Keratinocyte (primary cell): ENCODE data around the gene TRPM1. TPM values are rescaled to one million over a fixed set of nuclear protein-coding genes. Genes with fewer than 3 reads are reported as not detected.
A peak's percentile ranks its signal among the peaks of the same experiment; 100 is the strongest.

Experiments
- DNase-seq: peaks from one replicate; pipeline ENCODE4 v3.0.0-alpha.2; 2011; ENCODE audit warnings: low read depth, missing footprints, low spot score
- FAIRE-seq: peaks from 2 replicates; lab custom pipeline; 2011; peaks lifted over from hg19 to GRCh38; lab: Jason Lieb, UNC
- H2AFZ ChIP-seq: 2 replicates; pipeline ENCODE4 v1.6.0; 2012; ENCODE audit warnings: low read length, control low read depth, inconsistent platforms; ENCODE audit not compliant: control insufficient read depth
- H3K27ac ChIP-seq: 2 replicates; pipeline ENCODE4 v1.5.1; 2011; ENCODE audit warnings: low read length; ENCODE audit not compliant: control insufficient read depth, insufficient read depth
- H3K27me3 ChIP-seq: 3 replicates; pipeline ENCODE4 v1.6.0; 2011; ENCODE audit warnings: low read length; ENCODE audit not compliant: control insufficient read depth, insufficient read depth; ENCODE audit errors: extremely low read depth
- H3K36me3 ChIP-seq, 2 experiments: 2 replicates in 1 of 2; 3 replicates in 1 of 2; pipeline ENCODE4 v1.5.1; 2011; ENCODE audit warnings: low read length in 2 of 2, mild to moderate bottlenecking in 1 of 2; ENCODE audit not compliant: control insufficient read depth in 2 of 2, insufficient read depth in 2 of 2; ENCODE audit errors: extremely low read depth in 1 of 2
- H3K4me1 ChIP-seq: 3 replicates; pipeline ENCODE4 v1.5.1; 2011; ENCODE audit warnings: low read length; ENCODE audit not compliant: control insufficient read depth, insufficient read depth; ENCODE audit errors: extremely low read depth
- H3K4me2 ChIP-seq: 3 replicates; pipeline ENCODE4 v1.6.0; 2011; ENCODE audit warnings: low read depth, low read length; ENCODE audit not compliant: control insufficient read depth, insufficient read depth; ENCODE audit errors: extremely low read depth
- H3K4me3 ChIP-seq, 3 experiments: fragments of 200-600 bp in 1 of 3; sonication (generic) in 1 of 3; 2 replicates in 2 of 3; 3 replicates in 1 of 3; pipeline ENCODE4 v1.5.1; 2011 to 2016; ENCODE audit warnings: low read length in 3 of 3, mild to moderate bottlenecking in 3 of 3, control low read depth in 2 of 3, inconsistent platforms in 1 of 3, low read depth in 1 of 3, mixed read lengths in 1 of 3, mixed run types in 1 of 3, moderate library complexity in 1 of 3; ENCODE audit not compliant: control insufficient read depth in 2 of 3, insufficient read depth in 2 of 3; ENCODE audit errors: extremely low read depth in 1 of 3
- H3K79me2 ChIP-seq: 2 replicates; pipeline ENCODE4 v1.6.0; 2012; ENCODE audit warnings: low read length; ENCODE audit not compliant: control insufficient read depth, insufficient read depth
- H3K9ac ChIP-seq: 3 replicates; pipeline ENCODE4 v1.6.0; 2011; ENCODE audit warnings: low read length; ENCODE audit not compliant: control insufficient read depth, insufficient read depth; ENCODE audit errors: extremely low read depth
- H3K9me1 ChIP-seq: 3 replicates; pipeline ENCODE4 v1.6.0; 2011; ENCODE audit warnings: low read length; ENCODE audit not compliant: control insufficient read depth, insufficient read depth; ENCODE audit errors: extremely low read depth
- H3K9me3 ChIP-seq: 2 replicates; pipeline ENCODE4 v1.5.1; 2012; ENCODE audit warnings: low read depth, low read length; ENCODE audit not compliant: control insufficient read depth
- H4K20me1 ChIP-seq: 3 replicates; pipeline ENCODE4 v1.6.0; 2011; ENCODE audit warnings: low read length; ENCODE audit not compliant: control insufficient read depth, insufficient read depth; ENCODE audit errors: extremely low read depth
- EZH2 ChIP-seq: IDR thresholded peaks from one replicate; pipeline ENCODE4 v1.6.1; 2012; ENCODE audit warnings: inconsistent platforms, mild to moderate bottlenecking, low read length, moderate library complexity
- dilution Hi-C: fragments of 300-500 bp; cut with MboI; formaldehyde crosslinking; loops from one replicate; pipeline ENCODE4 v1.7.0; 2020; ENCODE audit warnings: low sequenced_read_pairs; ENCODE audit not compliant: extremely low pct_ligation_motif_present
- polyA plus RNA-seq, 5 experiments: library from polyadenylated mRNA; depleted of rRNA in 3 of 5; stranded (reverse) in 3 of 5; stranded (forward) in 1 of 5; unstranded in 1 of 5; fragments of >200 nt; gene quantifications; 1 replicate in 1 of 5; 2 replicates in 3 of 5; 3 replicates in 1 of 5; pipeline versions ENCODE4 v1.2.1 to v1.2.3, GENCODE V29; 2011 to 2012; ENCODE audit warnings: missing spikeins in 2 of 5, low read depth in 1 of 5, low replicate concordance in 1 of 5
- TF ChIP-seq, protein P1 (sequence below), 3 experiments: IDR thresholded peaks in 1 of 3; conservative IDR thresholded peaks in 1 of 3; optimal IDR thresholded peaks in 1 of 3; 2 replicates in 2 of 3; 3 replicates in 1 of 3; pipeline versions ENCODE3 to v1.5.1; 2011; ENCODE audit warnings: low read length in 3 of 3, mild to moderate bottlenecking in 3 of 3, moderate library complexity in 2 of 3, control low read depth in 1 of 3, inconsistent platforms in 1 of 3; ENCODE audit not compliant: insufficient read depth in 2 of 3; ENCODE audit errors: extremely low read depth in 1 of 3

The TRPM1 gene
- polyA plus RNA-seq, 1 donor (not counting 4 experiments of a cell fraction or from before 2014, with no cell fraction given): 0.17 TPM

- Histone ChIP-seq H3K36me3 (no peaks in the 10 kb centered on the region), H3K79me2 (no peaks in the 10 kb centered on the region), H4K20me1 (no peaks in the 10 kb centered on the region), H2AFZ (no peak overlapping the region), H3K4me2 (no peak overlapping the region), H3K9me3 (no peaks in the 10 kb centered on the region), H3K4me1 (no peaks in the 10 kb centered on the region), H3K27me3 (no peaks in the 10 kb centered on the region), H3K4me3 (no peak overlapping the region), H3K9ac (no peak overlapping the region), H3K9me1 (no peaks in the 10 kb centered on the region), H3K27ac (no peak overlapping the region)
- TF ChIP-seq, protein P1, sequence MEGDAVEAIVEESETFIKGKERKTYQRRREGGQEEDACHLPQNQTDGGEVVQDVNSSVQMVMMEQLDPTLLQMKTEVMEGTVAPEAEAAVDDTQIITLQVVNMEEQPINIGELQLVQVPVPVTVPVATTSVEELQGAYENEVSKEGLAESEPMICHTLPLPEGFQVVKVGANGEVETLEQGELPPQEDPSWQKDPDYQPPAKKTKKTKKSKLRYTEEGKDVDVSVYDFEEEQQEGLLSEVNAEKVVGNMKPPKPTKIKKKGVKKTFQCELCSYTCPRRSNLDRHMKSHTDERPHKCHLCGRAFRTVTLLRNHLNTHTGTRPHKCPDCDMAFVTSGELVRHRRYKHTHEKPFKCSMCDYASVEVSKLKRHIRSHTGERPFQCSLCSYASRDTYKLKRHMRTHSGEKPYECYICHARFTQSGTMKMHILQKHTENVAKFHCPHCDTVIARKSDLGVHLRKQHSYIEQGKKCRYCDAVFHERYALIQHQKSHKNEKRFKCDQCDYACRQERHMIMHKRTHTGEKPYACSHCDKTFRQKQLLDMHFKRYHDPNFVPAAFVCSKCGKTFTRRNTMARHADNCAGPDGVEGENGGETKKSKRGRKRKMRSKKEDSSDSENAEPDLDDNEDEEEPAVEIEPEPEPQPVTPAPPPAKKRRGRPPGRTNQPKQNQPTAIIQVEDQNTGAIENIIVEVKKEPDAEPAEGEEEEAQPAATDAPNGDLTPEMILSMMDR (optimal IDR thresholded peaks at IDR 0.05 in 1 of 3, IDR thresholded peaks at IDR 0.05 in 1 of 3, conservative IDR thresholded peaks at IDR 0.05 in 1 of 3; ENCODE audit: extremely low read depth in 1 of 3, insufficient read depth in 2 of 3, low read length in 3 of 3): no peak
- TF ChIP-seq EZH2: no peak
- FAIRE-seq (peak; percentile 20), DNase-seq (no peak)
- dilution Hi-C loops: no loop called here
Measured at GRCh38 chr15:31042751-31043150, 58.8 kb downstream of the TRPM1 start.

GRCh38 chr15:31041610-31042009 is 59.9 kb downstream of the TRPM1 start:
- Histone ChIP-seq H3K79me2 (no peaks in the 10 kb centered on the region), H3K4me3 (no peak overlapping the region), H3K9me3 (no peaks in the 10 kb centered on the region), H3K36me3 (no peaks in the 10 kb centered on the region), H3K4me1 (no peaks in the 10 kb centered on the region), H4K20me1 (no peaks in the 10 kb centered on the region), H3K9ac (no peak overlapping the region), H3K27me3 (no peaks in the 10 kb centered on the region), H3K27ac (no peak overlapping the region), H3K9me1 (no peaks in the 10 kb centered on the region), H2AFZ (no peak overlapping the region), H3K4me2 (no peak overlapping the region)
- DNase-seq (no peak), FAIRE-seq (no peak)
- dilution Hi-C loops: no loop called here
- TF ChIP-seq, protein P1 (optimal IDR thresholded peaks at IDR 0.05 in 1 of 3, IDR thresholded peaks at IDR 0.05 in 1 of 3, conservative IDR thresholded peaks at IDR 0.05 in 1 of 3; ENCODE audit: extremely low read depth in 1 of 3, insufficient read depth in 2 of 3, low read length in 3 of 3): no peak
- TF ChIP-seq EZH2: no peak
